H1 (cell line): Measurements from ENCODE around the gene CCDC154. TPM values are rescaled to one million over a fixed set of nuclear protein-coding genes. Genes with fewer than 3 reads are reported as not detected.

Experiments used
- CTCF ChIA-PET: fragments of 300-600 bp; sonication (Branson Sonifier 250); formaldehyde crosslinking; loops from one replicate; lab custom pipeline; 2021; ENCODE audit not compliant: partially characterized antibody; lab: Charles Lee
- POLR2A ChIA-PET: fragments of 300-600 bp; sonication (Branson Sonifier 250); formaldehyde crosslinking; loops from one replicate; lab custom pipeline; 2021; ENCODE audit warnings: inconsistent platforms; ENCODE audit not compliant: partially characterized antibody; lab: Charles Lee
- DNase-seq, 2 experiments: peaks; one replicate each; pipeline versions ENCODE4 v3.0.0 to v3.0.0-alpha.2; 2010 to 2022; ENCODE audit warnings: low spot score in 2 of 2, low read depth in 1 of 2, mixed read lengths in 1 of 2
- FAIRE-seq: peaks from 2 replicates; lab custom pipeline; 2011; peaks lifted over from hg19 to GRCh38; lab: Jason Lieb, UNC
- H2AFZ ChIP-seq: 2 replicates; pipeline ENCODE4 v1.8.1; 2012; ENCODE audit warnings: low read length, inconsistent platforms
- H2AK5ac ChIP-seq: 2 replicates; pipeline ENCODE4 v1.6.1; 2013; ENCODE audit warnings: low read depth, low read length
- H2BK120ac ChIP-seq: replicated peaks from 2 replicates; pipeline ENCODE3; 2013; ENCODE audit warnings: low read depth, low read length, inconsistent platforms
- H2BK12ac ChIP-seq: 2 replicates; pipeline ENCODE4 v1.6.1; 2013; ENCODE audit warnings: low read depth, low read length
- H2BK15ac ChIP-seq: 2 replicates; pipeline ENCODE4 v1.6.1; 2013; ENCODE audit warnings: low read length
- H2BK20ac ChIP-seq: 2 replicates; pipeline ENCODE4 v1.6.1; 2013; ENCODE audit warnings: low read length
- H2BK5ac ChIP-seq: 2 replicates; pipeline ENCODE4 v1.6.1; 2013; ENCODE audit warnings: low read depth, low read length
- H3K14ac ChIP-seq: 2 replicates; pipeline ENCODE4 v1.6.1; 2013; ENCODE audit warnings: inconsistent platforms; ENCODE audit not compliant: insufficient read length
- H3K18ac ChIP-seq: 2 replicates; pipeline ENCODE4 v1.6.1; 2013; ENCODE audit warnings: low read length; ENCODE audit errors: extremely low read depth
- H3K23ac ChIP-seq: 2 replicates; pipeline ENCODE4 v1.6.1; 2013; ENCODE audit warnings: inconsistent platforms; ENCODE audit not compliant: insufficient read length
- H3K23me2 ChIP-seq: 2 replicates; pipeline ENCODE4 v1.6.1; 2013; ENCODE audit warnings: low read depth, low read length
- H3K27ac ChIP-seq: 2 replicates; pipeline ENCODE4 v1.6.1; 2011; ENCODE audit warnings: low read depth, low read length, inconsistent platforms
- H3K27me3 ChIP-seq, 4 experiments: replicated peaks in 1 of 4; 1 replicate in 1 of 4; 2 replicates in 3 of 4; pipeline versions ENCODE4 v1.6.1 to v1.8.1; 2011 to 2013; ENCODE audit warnings: low read length in 3 of 4, mild to moderate bottlenecking in 3 of 4, inconsistent platforms in 2 of 4, mixed read lengths in 2 of 4, moderate library complexity in 1 of 4; ENCODE audit not compliant: control insufficient read depth in 3 of 4, insufficient read depth in 3 of 4; ENCODE audit errors: extremely low read depth in 1 of 4
- H3K36me3 ChIP-seq, 4 experiments: 2 replicates each; pipeline versions ENCODE4 v1.6.1 to v1.8.1; 2011 to 2013; ENCODE audit warnings: mild to moderate bottlenecking in 4 of 4, low read length in 3 of 4, moderate library complexity in 2 of 4, control low read depth in 1 of 4, inconsistent platforms in 1 of 4; ENCODE audit not compliant: insufficient read depth in 4 of 4, control insufficient read depth in 2 of 4
- H3K4ac ChIP-seq: replicated peaks from 2 replicates; pipeline ENCODE3; 2013; ENCODE audit warnings: low read length, low read depth, mixed read lengths, inconsistent platforms; ENCODE audit not compliant: insufficient read length
- H3K4me1 ChIP-seq, 4 experiments: replicated peaks in 1 of 4; 1 replicate in 1 of 4; 2 replicates in 3 of 4; pipeline versions ENCODE4 v1.6.1 to v1.8.1; 2011 to 2013; ENCODE audit warnings: low read length in 3 of 4, inconsistent platforms in 2 of 4, mixed read lengths in 1 of 4; ENCODE audit not compliant: insufficient read depth in 4 of 4, control insufficient read depth in 3 of 4
- H3K4me2 ChIP-seq, 2 experiments: 2 replicates each; pipeline versions ENCODE4 v1.6.1 to v1.8.1; 2011 to 2013; ENCODE audit warnings: low read depth in 2 of 2, low read length in 2 of 2, control low read depth in 1 of 2, inconsistent platforms in 1 of 2, mild to moderate bottlenecking in 1 of 2; ENCODE audit not compliant: insufficient read depth in 1 of 2
- H3K4me3 ChIP-seq, 4 experiments: fragments of 200-600, 300-600 bp in 1 of 4; sonication (generic), shearing (Covaris generic), sonication (Bioruptor Twin) in 1 of 4; 2 replicates each; pipeline versions ENCODE4 v1.5.1 to v1.8.1; 2011 to 2016; ENCODE audit warnings: low read length in 4 of 4, low read depth in 3 of 4, control low read depth in 2 of 4, inconsistent platforms in 2 of 4, mild to moderate bottlenecking in 2 of 4, mixed read lengths in 1 of 4, moderate library complexity in 1 of 4; ENCODE audit not compliant: insufficient read depth in 2 of 4; ENCODE audit errors: extremely low read depth in 1 of 4
- H3K56ac ChIP-seq: replicated peaks from 2 replicates; pipeline ENCODE3; 2013; ENCODE audit warnings: low read depth, mild to moderate bottlenecking, mixed read lengths, low read length, inconsistent platforms; ENCODE audit not compliant: insufficient read length
- H3K79me1 ChIP-seq: 2 replicates; pipeline ENCODE4 v1.6.1; 2013; ENCODE audit warnings: low read depth, low read length, control low read depth
- H3K79me2 ChIP-seq, 2 experiments: 2 replicates each; pipeline versions ENCODE4 v1.6.1 to v1.8.1; 2012 to 2013; ENCODE audit warnings: low read length in 2 of 2, mild to moderate bottlenecking in 2 of 2, inconsistent platforms in 1 of 2; ENCODE audit not compliant: insufficient read depth in 2 of 2, control insufficient read depth in 1 of 2
- H3K9ac ChIP-seq, 4 experiments: replicated peaks in 1 of 4; 1 replicate in 1 of 4; 2 replicates in 3 of 4; pipeline versions ENCODE4 v1.6.1 to v1.8.1; 2011 to 2013; ENCODE audit warnings: low read depth in 3 of 4, low read length in 3 of 4, control low read depth in 2 of 4, mild to moderate bottlenecking in 2 of 4, moderate library complexity in 2 of 4, inconsistent platforms in 1 of 4; ENCODE audit errors: extremely low read depth in 1 of 4
- H3K9me3 ChIP-seq, 2 experiments: 2 replicates each; pipeline versions ENCODE4 v1.6.1 to v1.8.1; 2012 to 2013; ENCODE audit warnings: mild to moderate bottlenecking in 2 of 2, moderate library complexity in 2 of 2, control low read depth in 1 of 2, inconsistent platforms in 1 of 2, low read depth in 1 of 2, low read length in 1 of 2, mixed read lengths in 1 of 2; ENCODE audit not compliant: insufficient read depth in 2 of 2
- H4K20me1 ChIP-seq, 2 experiments: replicated peaks in 1 of 2; 2 replicates each; pipeline versions ENCODE3 to v1.8.1; 2011 to 2013; ENCODE audit warnings: inconsistent platforms in 2 of 2, low read length in 2 of 2, mild to moderate bottlenecking in 1 of 2; ENCODE audit not compliant: insufficient read depth in 2 of 2, control insufficient read depth in 1 of 2
- H4K5ac ChIP-seq: 2 replicates; pipeline ENCODE4 v1.6.1; 2013; ENCODE audit warnings: low read length, low read depth, mixed read lengths, inconsistent platforms; ENCODE audit not compliant: insufficient read length
- H4K8ac ChIP-seq: 2 replicates; pipeline ENCODE4 v1.8.0; 2013; ENCODE audit warnings: mild to moderate bottlenecking, moderate library complexity, low read length, inconsistent platforms; ENCODE audit not compliant: insufficient read depth; ENCODE audit errors: extremely low read depth
- H4K91ac ChIP-seq: replicated peaks from 2 replicates; pipeline ENCODE3; 2013; ENCODE audit warnings: low read length, mixed read lengths, inconsistent platforms; ENCODE audit not compliant: insufficient read length
- BCL11A ChIP-seq, 2 experiments: IDR thresholded peaks; one replicate each; pipeline ENCODE4 v1.6.1; 2011; ENCODE audit warnings: low read depth in 2 of 2, low read length in 2 of 2, mild to moderate bottlenecking in 2 of 2
- CBX8 ChIP-seq: fragments of 300-800, 300-1000 bp; sonication (generic); IDR thresholded peaks from 2 replicates; pipeline ENCODE4 v1.7.1; 2016; ENCODE audit warnings: low read depth, low read length, borderline replicate concordance
- CTBP2 ChIP-seq: IDR thresholded peaks from 2 replicates; pipeline ENCODE4 v1.7.0; 2011; ENCODE audit warnings: borderline replicate concordance, mild to moderate bottlenecking, moderate library complexity, mixed read lengths, low read length; ENCODE audit not compliant: insufficient read depth, insufficient read length
- JUN ChIP-seq: IDR thresholded peaks from 2 replicates; pipeline ENCODE4 v1.6.1; 2011; ENCODE audit warnings: low read depth, mild to moderate bottlenecking, improper control_type of control experiment, low read length
- NANOG ChIP-seq: IDR thresholded peaks from 2 replicates; pipeline ENCODE4 v1.6.1; 2011; ENCODE audit warnings: low read length, low read depth, mild to moderate bottlenecking, inconsistent platforms; ENCODE audit not compliant: insufficient read depth, poor library complexity, severe bottlenecking
- RBBP5 ChIP-seq: IDR thresholded peaks from 2 replicates; pipeline ENCODE4 v1.7.1; 2012; ENCODE audit warnings: low read depth, mild to moderate bottlenecking, inconsistent platforms, low read length, moderate library complexity, borderline replicate concordance
- SUZ12 ChIP-seq: fragments of 200-600 bp; sonication (generic); IDR thresholded peaks from 2 replicates; pipeline ENCODE4 v1.6.1; 2012; ENCODE audit warnings: mild to moderate bottlenecking, inconsistent platforms, low read length, moderate library complexity, mixed read lengths
- WGBS, 2 experiments: shearing (Covaris generic) in 1 of 2; methylation state at CpG; one replicate each; pipeline versions ENCODE4 v1.1.6 to v1.1.7; 2013 to 2015; ENCODE audit warnings: low lambda C conversion rate in 2 of 2, mixed read lengths in 2 of 2, inconsistent platforms in 1 of 2, low coverage in 1 of 2, missing lambda C conversion rate in 1 of 2; ENCODE audit not compliant: insufficient replicate concordance in 2 of 2, insufficient coverage in 1 of 2, insufficient read length in 1 of 2; ENCODE audit errors: extremely low coverage in 1 of 2, missing lambda C conversion rate in 1 of 2; 5-methylcytosine and 5-hydroxymethylcytosine counted together
- polyA plus RNA-seq, 7 experiments: library from polyadenylated mRNA; depleted of rRNA in 3 of 7; stranded (reverse) in 5 of 7; unstranded in 2 of 7; fragments of >200 nt in 5 of 7; fragments of 200-250 nt in 2 of 7; gene quantifications; 1 replicate in 5 of 7; 2 replicates in 1 of 7; 4 replicates in 1 of 7; pipeline versions ENCODE4 v1.2.1 to v1.2.3, GENCODE V29; 2011 to 2013; ENCODE audit warnings: missing spikeins in 2 of 7, mixed read lengths in 2 of 7
- total RNA-seq: library from RNA; stranded (reverse); fragmentation: NEBNext Ultra II Directional; extraction: Animal tissue kit (Norgen Biotek cat#: 25700); gene quantifications from 2 replicates; pipeline ENCODE4 v1.2.1, GENCODE V29; 2021
- TF ChIP-seq, protein P1 (sequence below), 3 experiments: IDR thresholded peaks; 1 replicate in 2 of 3; 2 replicates in 1 of 3; pipeline versions ENCODE4 v1.5.1 to v1.6.1; 2011; ENCODE audit warnings: low read length in 3 of 3, mild to moderate bottlenecking in 3 of 3, inconsistent platforms in 2 of 3, low read depth in 1 of 3, moderate library complexity in 1 of 3; ENCODE audit not compliant: insufficient read depth in 1 of 3; ENCODE audit errors: control extremely low read depth in 1 of 3

Gene CCDC154
- total and polyA plus RNA-seq, 2 of the 8 experiments (the other 6 are each of a cell fraction or from before 2014, with no cell fraction given): 0.15 to 0.88 TPM

- no peak for TF ChIP-seq RBBP5
- no peak for TF ChIP-seq SUZ12
- TF ChIP-seq, protein P1, sequence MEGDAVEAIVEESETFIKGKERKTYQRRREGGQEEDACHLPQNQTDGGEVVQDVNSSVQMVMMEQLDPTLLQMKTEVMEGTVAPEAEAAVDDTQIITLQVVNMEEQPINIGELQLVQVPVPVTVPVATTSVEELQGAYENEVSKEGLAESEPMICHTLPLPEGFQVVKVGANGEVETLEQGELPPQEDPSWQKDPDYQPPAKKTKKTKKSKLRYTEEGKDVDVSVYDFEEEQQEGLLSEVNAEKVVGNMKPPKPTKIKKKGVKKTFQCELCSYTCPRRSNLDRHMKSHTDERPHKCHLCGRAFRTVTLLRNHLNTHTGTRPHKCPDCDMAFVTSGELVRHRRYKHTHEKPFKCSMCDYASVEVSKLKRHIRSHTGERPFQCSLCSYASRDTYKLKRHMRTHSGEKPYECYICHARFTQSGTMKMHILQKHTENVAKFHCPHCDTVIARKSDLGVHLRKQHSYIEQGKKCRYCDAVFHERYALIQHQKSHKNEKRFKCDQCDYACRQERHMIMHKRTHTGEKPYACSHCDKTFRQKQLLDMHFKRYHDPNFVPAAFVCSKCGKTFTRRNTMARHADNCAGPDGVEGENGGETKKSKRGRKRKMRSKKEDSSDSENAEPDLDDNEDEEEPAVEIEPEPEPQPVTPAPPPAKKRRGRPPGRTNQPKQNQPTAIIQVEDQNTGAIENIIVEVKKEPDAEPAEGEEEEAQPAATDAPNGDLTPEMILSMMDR (IDR thresholded peaks at IDR 0.05; ENCODE audit: control extremely low read depth in 1 of 3, insufficient read depth in 1 of 3, low read depth in 1 of 3, low read length in 3 of 3): no peak
- no peak for TF ChIP-seq CBX8
- TF ChIP-seq JUN: no peak
- no peak for TF ChIP-seq BCL11A (IDR thresholded peaks at IDR 0.05; ENCODE audit: low read depth in 2 of 2, low read length in 2 of 2)
- no peak for TF ChIP-seq NANOG
- no peak for TF ChIP-seq CTBP2
- H4K5ac ChIP-seq: no peak overlapping the region
- no peak overlapping the region for H3K9ac ChIP-seq
Measured at GRCh38 chr16:1460602-1461138, 16.3 kb upstream of the CCDC154 start.

More at GRCh38 chr16:1460602-1461138, 16.3 kb upstream of the CCDC154 start:
- Histone ChIP-seq H3K9me3 (no peaks in the 10 kb centered on the region), H4K91ac (no peak overlapping the region), H3K56ac (no peak overlapping the region), H3K79me2 (peaks cover 0 to 3% of the 10 kb centered on the region in 2 experiments; a peak in 1 of 4 replicates), H3K4me2 (no peak overlapping the region), H3K27ac (no peak overlapping the region), H2BK120ac (no peak overlapping the region), H3K36me3 (peaks cover 0 to 30% (median 6%) of the 10 kb centered on the region in 4 experiments; a peak in 6 of 8 replicates), H2BK15ac (no peak overlapping the region), H4K8ac (no peak overlapping the region), H2BK12ac (no peak overlapping the region), H3K27me3 (no peaks in the 10 kb centered on the region), H3K4me1 (no peaks in the 10 kb centered on the region), H3K14ac (no peak overlapping the region), H3K79me1 (no peaks in the 10 kb centered on the region; the same call in none of the 2 replicates), H2BK20ac (no peak overlapping the region), H3K4me3 (no peak overlapping the region), H2BK5ac (no peak overlapping the region), H2AK5ac (no peak overlapping the region), H3K4ac (no peak overlapping the region), H3K23ac (no peak overlapping the region), H4K20me1 (peaks cover 0 to 8% of the 10 kb centered on the region in 2 experiments), H3K23me2 (no peaks in the 10 kb centered on the region), H2AFZ (no peak overlapping the region), H3K18ac (no peak overlapping the region)
- no peak for DNase-seq
- no peak for FAIRE-seq
- WGBS, 2 experiments: 95% methylated on average over 29 of the region's 30 CpGs; no CpG with 5 or more reads in 1 of the 2 experiments
- POLR2A ChIA-PET: interaction anchor here (1.1 to 2.2 kb wide), 3 partner anchors 9 to 67 kb away, joined by 3 to 6 read pairs (median 3); no protein-coding TSS in a partner anchor
- CTCF ChIA-PET: no interaction called here
